Small intestine (tissue), 16 donors: ENCODE results near the gene PCDHAC2. TPM values are rescaled to one million over a fixed set of nuclear protein-coding genes. Genes with fewer than 3 reads are reported as not detected.

Experiments
- DNase-seq, 2 donors: peaks; one replicate each; pipeline versions ENCODE4 v3.0.0 to v3.0.0-alpha.2; 2013
- FAIRE-seq: peaks from 2 replicates; lab custom pipeline; 2012; peaks lifted over from hg19 to GRCh38; lab: Jason Lieb, UNC
- H3K27ac ChIP-seq, 3 donors: one replicate each; pipeline ENCODE4 v1.5.1; 2013; ENCODE audit warnings: low read length in 2 of 3, mild to moderate bottlenecking in 2 of 3, control low read depth in 1 of 3, inconsistent platforms in 1 of 3, low read depth in 1 of 3, moderate library complexity in 1 of 3
- H3K27me3 ChIP-seq, 3 donors: one replicate each; pipeline ENCODE4 v1.6.1; 2013; ENCODE audit warnings: low read length in 3 of 3, inconsistent platforms in 1 of 3; ENCODE audit not compliant: control insufficient read depth in 3 of 3, insufficient read depth in 3 of 3
- H3K36me3 ChIP-seq, 3 donors: one replicate each; pipeline ENCODE4 v1.6.1; 2013; ENCODE audit warnings: low read length in 3 of 3, inconsistent platforms in 1 of 3, low read depth in 1 of 3, mild to moderate bottlenecking in 1 of 3, moderate library complexity in 1 of 3; ENCODE audit not compliant: control insufficient read depth in 3 of 3, insufficient read depth in 2 of 3
- H3K4me1 ChIP-seq, 3 donors: one replicate each; pipeline ENCODE4 v1.6.1; 2013; ENCODE audit warnings: low read length in 2 of 3, inconsistent platforms in 1 of 3, low read depth in 1 of 3, mild to moderate bottlenecking in 1 of 3, moderate library complexity in 1 of 3; ENCODE audit not compliant: control insufficient read depth in 3 of 3, insufficient read depth in 2 of 3
- H3K4me3 ChIP-seq, 3 donors: one replicate each; pipeline ENCODE4 v1.5.1; 2013; ENCODE audit warnings: low read length in 3 of 3, control low read depth in 1 of 3, inconsistent platforms in 1 of 3, low read depth in 1 of 3, mild to moderate bottlenecking in 1 of 3, moderate library complexity in 1 of 3
- H3K9me3 ChIP-seq, 2 donors: one replicate each; pipeline ENCODE4 v1.6.1; 2013; ENCODE audit warnings: low read depth in 1 of 2, low read length in 1 of 2; ENCODE audit not compliant: control insufficient read depth in 2 of 2, insufficient read depth in 1 of 2
- WGBS, 3 donors: extraction: QIAGEN DNeasy Blood & Tissue Kit; methylation state at CpG; one replicate each; pipeline ENCODE4 v1.1.7; 2013; 5-methylcytosine and 5-hydroxymethylcytosine counted together
- long read RNA-seq, 10 donors: transcript quantifications; one replicate each; lab custom pipeline, GENCODE V29; 2026
- polyA plus RNA-seq, 4 donors: library from polyadenylated mRNA; stranded (reverse) in 3 of 4; unstranded in 1 of 4; fragments of 200-250 nt in 3 of 4; fragments of 120-200 nt in 1 of 4; gene quantifications; one replicate each; pipeline versions ENCODE4 v1.2.1 to v1.2.3, GENCODE V29; 2013
- donor health status: healthy with polysubstance abuse.
- donor health status: control.
- donor health status: control.
- donor health status: Bipolar disorder and iron deficiency.
- donor health status: healthy.

PCDHAC2 gene, protein sequence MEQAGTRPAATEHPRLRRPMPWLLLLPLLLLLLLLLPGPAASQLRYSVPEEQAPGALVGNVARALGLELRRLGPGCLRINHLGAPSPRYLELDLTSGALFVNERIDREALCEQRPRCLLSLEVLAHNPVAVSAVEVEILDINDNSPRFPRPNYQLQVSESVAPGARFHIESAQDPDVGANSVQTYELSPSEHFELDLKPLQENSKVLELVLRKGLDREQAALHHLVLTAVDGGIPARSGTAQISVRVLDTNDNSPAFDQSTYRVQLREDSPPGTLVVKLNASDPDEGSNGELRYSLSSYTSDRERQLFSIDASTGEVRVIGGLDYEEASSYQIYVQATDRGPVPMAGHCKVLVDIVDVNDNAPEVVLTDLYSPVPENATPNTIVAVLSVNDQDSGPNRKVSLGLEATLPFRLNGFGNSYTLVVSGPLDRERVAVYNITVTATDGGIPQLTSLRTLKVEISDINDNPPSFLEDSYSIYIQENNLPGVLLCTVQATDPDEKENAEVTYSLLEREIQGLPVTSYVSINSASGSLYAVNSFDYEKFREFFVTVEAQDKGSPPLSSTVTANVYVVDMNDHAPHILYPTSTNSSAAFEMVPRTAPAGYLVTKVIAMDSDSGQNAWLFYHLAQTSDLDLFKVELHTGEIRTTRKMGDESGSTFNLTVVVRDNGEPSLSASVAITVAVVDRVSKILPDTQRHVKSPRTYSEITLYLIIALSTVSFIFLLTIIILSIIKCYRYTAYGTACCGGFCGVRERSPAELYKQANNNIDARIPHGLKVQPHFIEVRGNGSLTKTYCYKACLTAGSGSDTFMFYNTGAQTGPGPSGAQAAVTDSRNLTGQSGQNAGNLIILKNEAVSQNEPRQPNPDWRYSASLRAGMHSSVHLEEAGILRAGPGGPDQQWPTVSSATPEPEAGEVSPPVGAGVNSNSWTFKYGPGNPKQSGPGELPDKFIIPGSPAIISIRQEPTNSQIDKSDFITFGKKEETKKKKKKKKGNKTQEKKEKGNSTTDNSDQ
- polyA plus RNA-seq: under 1 TPM in 2 of 4 donors, not detected in 2; 0.22 to 0.72 TPM
- long read RNA-seq, donor 1, partial matches to known transcripts: 0 of 2 reads
- long read RNA-seq, donor 1, other reads (novel, unspliced or antisense): 0 of 2 reads
- long read RNA-seq, donor 2: 0 reads
- long read RNA-seq, donor 3: 0 reads
- long read RNA-seq, donor 4: 0 reads
- long read RNA-seq, donor 5, partial matches to known transcripts: 0 of 1 reads
- long read RNA-seq, donor 5, other reads (novel, unspliced or antisense): 0 of 1 reads
- long read RNA-seq, donor 6: 0 reads
- long read RNA-seq, donor 7: 0 reads
- long read RNA-seq, donor 8: 0 reads
- long read RNA-seq, donor 9: 0 reads
- long read RNA-seq, donor 10, full-length matches to known transcripts: 8 of 8 reads
- long read RNA-seq, donor 10, partial matches to known transcripts: 0 of 8 reads
- long read RNA-seq, donor 10, other reads (novel, unspliced or antisense): 0 of 8 reads

DNA sequence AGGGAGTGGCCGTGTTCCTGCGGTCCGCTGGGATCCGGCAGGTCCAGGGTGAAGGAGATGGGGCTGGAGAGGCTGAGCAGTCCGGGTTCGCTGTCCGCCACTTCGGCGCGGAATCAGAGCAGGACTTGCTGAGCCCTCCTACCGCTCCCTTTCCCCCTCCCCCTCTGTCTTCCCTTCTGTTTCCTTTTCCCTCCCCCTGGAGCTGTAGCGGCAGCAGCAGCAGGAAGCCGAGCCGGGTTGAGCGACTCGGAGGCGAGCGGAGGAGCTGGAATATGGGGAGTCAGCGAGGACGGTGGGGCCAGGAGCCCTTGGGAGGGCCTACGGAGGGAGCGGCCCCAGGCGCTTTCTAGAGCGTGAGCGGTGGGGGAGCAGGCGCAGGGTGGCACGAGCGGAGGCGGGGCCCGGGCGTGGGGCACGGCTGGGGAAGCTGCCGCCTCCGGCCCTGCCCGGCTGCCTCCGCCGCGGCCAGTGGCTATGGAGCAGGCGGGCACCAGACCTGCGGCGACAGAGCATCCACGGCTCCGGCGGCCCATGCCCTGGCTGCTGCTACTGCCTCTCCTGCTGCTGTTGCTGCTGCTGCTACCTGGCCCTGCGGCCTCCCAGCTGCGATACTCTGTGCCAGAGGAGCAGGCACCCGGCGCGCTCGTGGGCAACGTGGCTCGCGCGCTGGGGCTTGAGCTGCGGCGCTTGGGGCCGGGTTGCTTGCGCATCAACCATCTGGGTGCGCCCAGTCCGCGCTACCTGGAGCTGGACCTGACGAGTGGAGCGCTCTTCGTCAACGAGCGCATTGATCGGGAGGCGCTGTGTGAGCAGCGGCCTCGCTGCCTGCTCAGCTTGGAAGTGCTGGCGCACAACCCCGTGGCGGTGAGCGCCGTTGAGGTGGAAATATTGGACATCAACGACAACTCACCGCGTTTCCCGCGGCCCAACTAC, at the start of gene PCDHAC2:
TSS of gene PCDHAC2 (plus strand) at position 184 of the 933 bp plus-strand sequence. CDS start at position 475, 291 bp downstream.
- 3 to 14% (median 12%) methylated on average over 66 to 80 of the region's 80 CpGs for WGBS, 3 donors
- FAIRE-seq (no peak), DNase-seq (peak in 1 of 2 donors; percentile 28)
- Histone ChIP-seq H3K9me3 (no peaks in the 10 kb centered on the region), H3K27me3 (peaks cover 0 to 26% (median 7%) of the 10 kb centered on the region in 3 donors), H3K4me3 (peak within 1 kb of the TSS in 2 of 3 donors; percentile 12 to 47), H3K4me1 (no peaks in the 10 kb centered on the region), H3K36me3 (no peaks in the 10 kb centered on the region), H3K27ac (peak within 1 kb of the TSS in 1 of 3 donors; percentile 38)

- Histone ChIP-seq H3K4me3 (no peak overlapping the region), H3K9me3 (peaks cover 2 to 15% of the 10 kb centered on the region in 2 donors), H3K4me1 (no peaks in the 10 kb centered on the region), H3K27me3 (peaks cover 0 to 28% (median 17%) of the 10 kb centered on the region in 3 donors), H3K27ac (no peak overlapping the region), H3K36me3 (no peaks in the 10 kb centered on the region)
- WGBS, 3 donors: 57 to 68% (median 60%) methylated on average over 4 of the region's 4 CpGs
- FAIRE-seq (no peak), DNase-seq (no peak)
Measured at GRCh38 chr5:140923601-140924000, 42.7 kb upstream of the PCDHAC2 start.

GRCh38 chr5:140925806-140926442, 40.4 kb upstream of the PCDHAC2 start, which contains the start of gene PCDHAC1:
PCDHAC1 (plus strand) TSS chr5:140926299; CDS start chr5:140926893, 594 bp downstream.
- peak within 1 kb of the TSS in 2 of 3 donors; percentile 2 to 25 for H3K4me3 ChIP-seq
- no peak within 1 kb of the TSS for H3K27ac ChIP-seq
- FAIRE-seq: no peak
- DNase-seq: no peak
- H3K9me3 ChIP-seq: peaks cover 2 to 15% of the 10 kb centered on the region in 2 donors
- H3K4me1 ChIP-seq: no peaks in the 10 kb centered on the region
- no peaks in the 10 kb centered on the region for H3K36me3 ChIP-seq
- peaks cover 0 to 30% (median 19%) of the 10 kb centered on the region in 3 donors for H3K27me3 ChIP-seq
- WGBS, 3 donors: 4 to 18% (median 13%) methylated on average over 41 of the region's 41 CpGs

- Histone ChIP-seq H3K27me3 (peaks cover 0 to 30% (median 19%) of the 10 kb centered on the region in 3 donors), H3K36me3 (no peaks in the 10 kb centered on the region), H3K4me3 (peak overlapping the region in 2 of 3 donors; percentile 2 to 25), H3K27ac (no peak overlapping the region), H3K4me1 (no peaks in the 10 kb centered on the region), H3K9me3 (peaks cover 2 to 15% of the 10 kb centered on the region in 2 donors)
- WGBS, 3 donors: 4 to 22% (median 19%) methylated on average over 71 to 74 of the region's 74 CpGs
- DNase-seq (peak in 1 of 2 donors; percentile 61), FAIRE-seq (no peak)
Measured at GRCh38 chr5:140926443-140927227, 39.6 kb upstream of the PCDHAC2 start.

DNA sequence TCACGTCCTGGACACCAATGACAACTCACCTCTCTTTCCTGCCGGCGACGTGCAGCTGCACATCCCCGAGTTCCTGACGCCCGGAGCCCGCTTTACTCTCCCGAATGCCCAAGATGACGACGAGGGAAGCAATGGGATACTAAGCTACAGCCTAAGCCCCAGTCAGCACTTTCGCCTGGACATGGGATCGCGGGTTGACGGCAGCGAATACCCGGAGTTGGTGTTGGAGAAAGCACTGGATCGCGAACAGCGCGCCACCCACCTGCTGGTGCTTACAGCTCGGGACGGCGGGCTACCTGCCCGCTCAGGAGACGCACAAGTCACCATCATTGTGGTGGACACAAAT, 39.1 kb upstream of the PCDHAC2 start:
- WGBS, 3 donors: 13 to 37% (median 26%) methylated on average over 26 of the region's 26 CpGs
- no peak overlapping the region for H3K27ac ChIP-seq

DNA sequence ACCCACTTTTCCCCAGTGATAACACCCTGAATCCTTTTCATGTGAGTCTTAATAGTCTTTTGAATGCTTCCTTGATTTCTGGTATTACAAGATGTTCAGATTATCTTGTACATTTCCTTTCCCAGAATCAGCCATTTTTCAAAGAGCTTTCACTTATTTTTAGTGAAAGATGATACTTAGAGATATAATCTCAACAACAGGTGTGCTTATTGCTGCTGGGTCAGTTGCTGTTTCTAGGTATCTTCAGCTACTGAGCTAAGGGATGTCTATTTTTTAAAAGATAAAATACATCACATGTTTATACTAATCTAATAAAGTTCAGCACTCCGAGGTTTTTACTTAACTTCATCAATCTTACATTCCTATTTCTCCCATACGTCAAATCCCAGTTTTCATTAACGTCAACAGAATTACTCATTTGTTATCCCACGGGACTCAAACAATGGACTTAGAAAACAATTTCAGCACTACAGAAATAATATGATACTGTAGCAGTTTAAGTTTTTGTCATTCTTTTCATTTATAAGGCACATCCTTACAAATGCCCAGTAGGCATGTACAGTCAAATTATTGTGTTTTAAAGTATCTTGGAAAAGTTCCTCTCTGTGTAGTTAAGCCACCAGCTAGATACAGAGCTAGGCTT, 31.2 kb upstream of the PCDHAC2 start:
- FAIRE-seq (no peak), DNase-seq (no peak)
- WGBS, 3 donors: 81 to 83% (median 82%) methylated on average over 4 of the region's 4 CpGs
- no peak overlapping the region for H3K27ac ChIP-seq
- no peaks in the 10 kb centered on the region for H3K27me3 ChIP-seq
- H3K36me3 ChIP-seq: no peaks in the 10 kb centered on the region
- H3K4me3 ChIP-seq: no peak overlapping the region
- H3K4me1 ChIP-seq: no peaks in the 10 kb centered on the region
- no peaks in the 10 kb centered on the region for H3K9me3 ChIP-seq

More for the DNA sequence above, 39.1 kb upstream of the PCDHAC2 start:
- H3K9me3 ChIP-seq: peaks cover 2 to 15% of the 10 kb centered on the region in 2 donors
- DNase-seq (no peak), FAIRE-seq (no peak)
- H3K4me1 ChIP-seq: no peaks in the 10 kb centered on the region
- H3K27me3 ChIP-seq: peaks cover 0 to 30% (median 19%) of the 10 kb centered on the region in 3 donors
- no peaks in the 10 kb centered on the region for H3K36me3 ChIP-seq
- H3K4me3 ChIP-seq: peak overlapping the region in 1 of 3 donors; percentile 25
